Karpas-422 (cell line): Measurements from ENCODE around the gene LAMA3. TPM values are rescaled to one million over a fixed set of nuclear protein-coding genes. Genes with fewer than 3 reads are reported as not detected.

Experiments used
- DNase-seq: peaks from one replicate; pipeline ENCODE4 v3.0.0-alpha.2; 2015
- H2AFZ ChIP-seq: fragments of 200-600 bp; sonication (generic); 2 replicates; pipeline ENCODE4 v1.6.1; 2014; ENCODE audit warnings: antibody characterized with exemption, low read length, mixed read lengths
- H3K27ac ChIP-seq: fragments of 200-600 bp; sonication (generic); 2 replicates; pipeline ENCODE4 v1.5.1; 2014; ENCODE audit warnings: mild to moderate bottlenecking, low read length, moderate library complexity
- H3K27me3 ChIP-seq: fragments of 200-600 bp; sonication (generic); 2 replicates; pipeline ENCODE4 v1.6.1; 2014; ENCODE audit warnings: low read length, mixed read lengths
- H3K36me3 ChIP-seq: fragments of 200-600 bp; sonication (generic); 2 replicates; pipeline ENCODE4 v1.6.1; 2014; ENCODE audit warnings: low read length, mixed read lengths; ENCODE audit not compliant: insufficient read depth
- H3K4me1 ChIP-seq: fragments of 200-600 bp; sonication (generic); 2 replicates; pipeline ENCODE4 v1.6.1; 2014; ENCODE audit warnings: mild to moderate bottlenecking, low read length, mixed read lengths
- H3K4me2 ChIP-seq: fragments of 200-600 bp; sonication (generic); 2 replicates; pipeline ENCODE4 v1.6.1; 2014; ENCODE audit warnings: low read length, low read depth, mild to moderate bottlenecking; ENCODE audit not compliant: poor library complexity, severe bottlenecking
- H3K4me3 ChIP-seq: fragments of 200-600 bp; sonication (generic); 2 replicates; pipeline ENCODE4 v1.5.1; 2014; ENCODE audit warnings: mild to moderate bottlenecking, antibody characterized with exemption, low read length, mixed read lengths
- H3K79me2 ChIP-seq: fragments of 200-600 bp; sonication (generic); 2 replicates; pipeline ENCODE4 v1.6.1; 2014; ENCODE audit warnings: mild to moderate bottlenecking, low read length, mixed read lengths
- H3K9ac ChIP-seq: fragments of 200-600 bp; sonication (generic); 2 replicates; pipeline ENCODE4 v1.6.0; 2014; ENCODE audit warnings: low read length
- H3K9me2 ChIP-seq: fragments of 200-600 bp; sonication (generic), shearing (Covaris generic); replicated peaks from 2 replicates; pipeline ENCODE4 v1.6.0; 2014; ENCODE audit warnings: mild to moderate bottlenecking, low read length, moderate library complexity; ENCODE audit not compliant: insufficient read depth
- H3K9me3 ChIP-seq: fragments of 300-700, 200-600 bp; sonication (generic); 2 replicates; pipeline ENCODE4 v1.6.1; 2014; ENCODE audit warnings: low read length, mixed read lengths
- H4K20me1 ChIP-seq: fragments of 200-600 bp; sonication (generic); 2 replicates; pipeline ENCODE4 v1.6.1; 2014; ENCODE audit warnings: mild to moderate bottlenecking, antibody characterized with exemption, low read length, low read depth; ENCODE audit not compliant: insufficient read depth
- total RNA-seq: library from RNA; depleted of rRNA; stranded (reverse); fragments of >200 nt; shearing (Covaris generic); gene quantifications from 2 replicates; pipeline ENCODE4 v1.2.3, GENCODE V29; 2014; ENCODE audit warnings: low replicate concordance

The LAMA3 gene
- total RNA-seq, 1 experiment from 2014 or later, result not detected

DNA sequence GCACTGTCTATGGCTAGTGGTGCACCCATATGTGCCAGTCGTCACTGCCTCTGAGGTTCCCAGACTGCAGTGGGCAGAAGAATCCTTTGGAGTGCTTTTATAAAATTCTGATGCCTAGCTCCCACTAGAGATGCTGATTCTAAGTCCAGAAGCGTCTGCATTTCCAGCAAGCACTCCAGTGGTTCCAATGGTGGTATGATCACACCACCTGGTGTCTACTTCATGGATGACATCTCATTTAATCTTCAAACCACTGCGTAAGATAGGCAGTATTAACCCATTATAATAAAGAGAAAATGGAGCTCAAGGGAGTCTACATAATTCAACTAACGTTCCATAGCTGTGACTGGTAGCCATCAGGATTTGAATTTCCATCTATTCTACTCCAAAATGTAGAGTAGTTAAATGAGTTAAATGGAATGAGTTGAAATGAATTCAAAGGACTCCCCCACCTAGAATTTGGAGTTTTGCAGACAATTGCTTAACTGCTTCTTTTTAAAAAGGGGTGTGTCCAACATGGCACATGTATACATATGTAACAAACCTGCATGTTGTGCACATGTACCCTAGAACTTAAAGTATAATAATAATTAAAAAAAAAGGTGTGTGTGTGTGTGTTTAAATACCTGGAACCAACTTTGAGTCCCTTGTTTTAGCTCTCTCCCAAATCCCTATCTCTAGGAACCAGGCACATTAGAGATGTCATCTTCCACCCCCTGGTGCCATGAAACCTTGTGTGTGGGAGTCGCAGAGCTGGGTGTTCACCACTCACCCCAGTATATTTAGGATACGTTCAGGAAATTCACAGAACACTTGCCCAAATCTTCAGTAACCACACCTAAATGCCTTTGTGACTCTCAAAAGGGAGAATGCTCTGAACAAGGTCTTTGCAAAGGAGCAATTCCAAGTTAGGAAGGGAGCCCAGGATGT lies 14.1 kb downstream of the LAMA3 start:
- H3K4me2 ChIP-seq, result no peak overlapping the region
- DNase-seq, result peak; percentile 74

DNA sequence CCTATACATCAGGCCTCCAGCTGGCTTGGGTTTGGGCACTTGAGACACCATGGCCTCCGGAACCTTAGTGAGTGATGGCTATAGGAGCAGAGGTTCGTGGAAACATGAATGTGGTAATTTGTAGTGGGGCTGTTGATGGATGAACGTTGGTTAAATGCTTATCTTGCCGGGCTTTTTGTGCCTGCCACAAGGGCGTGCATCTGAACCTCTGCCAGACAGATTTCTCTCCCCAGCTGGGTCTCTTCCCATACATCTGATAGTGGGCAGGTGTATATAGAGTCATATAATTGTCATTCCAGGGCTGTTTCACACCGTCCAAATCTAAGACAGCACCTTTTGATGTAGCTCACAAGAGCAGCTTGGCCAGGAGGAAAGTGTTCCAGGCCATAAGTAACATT lies 14.7 kb downstream of the LAMA3 start:
- H3K4me3 ChIP-seq, result no peak overlapping the region
- H3K27me3 ChIP-seq, result no peaks in the 10 kb centered on the region
- DNase-seq, result no peak
- H3K9ac ChIP-seq, result no peak overlapping the region
- no peak overlapping the region for H3K27ac ChIP-seq
- no peaks in the 10 kb centered on the region for H3K36me3 ChIP-seq
- no peaks in the 10 kb centered on the region for H3K79me2 ChIP-seq
- no peaks in the 10 kb centered on the region for H4K20me1 ChIP-seq
- no peaks in the 10 kb centered on the region for H3K9me2 ChIP-seq
- H3K4me2 ChIP-seq, result no peak overlapping the region
- no peaks in the 10 kb centered on the region for H3K4me1 ChIP-seq
- no peak overlapping the region for H2AFZ ChIP-seq
- H3K9me3 ChIP-seq, result peaks cover 3% of the 10 kb centered on the region; the same call in 1 of the 2 replicates

More for the DNA sequence above, 14.1 kb downstream of the LAMA3 start:
- H4K20me1 ChIP-seq, result no peaks in the 10 kb centered on the region
- no peaks in the 10 kb centered on the region for H3K4me1 ChIP-seq
- no peak overlapping the region for H2AFZ ChIP-seq
- H3K9me2 ChIP-seq, result no peaks in the 10 kb centered on the region
- no peaks in the 10 kb centered on the region for H3K36me3 ChIP-seq
- no peaks in the 10 kb centered on the region for H3K27me3 ChIP-seq
- H3K4me3 ChIP-seq, result no peak overlapping the region
- peaks cover 3% of the 10 kb centered on the region; the same call in 1 of the 2 replicates for H3K9me3 ChIP-seq
- no peaks in the 10 kb centered on the region for H3K79me2 ChIP-seq
- no peak overlapping the region for H3K9ac ChIP-seq
- H3K27ac ChIP-seq, result no peak overlapping the region

- Histone ChIP-seq H3K9me2 (no peaks in the 10 kb centered on the region), H3K4me3 (no peak overlapping the region), H3K36me3 (no peaks in the 10 kb centered on the region), H3K4me1 (no peaks in the 10 kb centered on the region), H3K9ac (no peak overlapping the region), H3K27me3 (no peaks in the 10 kb centered on the region), H3K4me2 (no peak overlapping the region), H3K27ac (no peak overlapping the region), H2AFZ (no peak overlapping the region), H3K79me2 (no peaks in the 10 kb centered on the region), H3K9me3 (peaks cover 3% of the 10 kb centered on the region; the same call in 1 of the 2 replicates), H4K20me1 (no peaks in the 10 kb centered on the region)
- DNase-seq, result no peak
Observed at GRCh38 chr18:23704806-23705205, 15.6 kb downstream of the LAMA3 start.

- Histone ChIP-seq H4K20me1 (no peaks in the 10 kb centered on the region), H3K36me3 (no peaks in the 10 kb centered on the region), H3K27ac (no peak overlapping the region), H3K9me3 (peaks cover 3% of the 10 kb centered on the region; the same call in 1 of the 2 replicates), H3K4me3 (no peak overlapping the region), H3K9me2 (no peaks in the 10 kb centered on the region), H3K9ac (no peak overlapping the region), H3K4me1 (no peaks in the 10 kb centered on the region), H3K4me2 (no peak overlapping the region), H3K27me3 (no peaks in the 10 kb centered on the region), H3K79me2 (no peaks in the 10 kb centered on the region), H2AFZ (no peak overlapping the region)
- no peak for DNase-seq
Observed at GRCh38 chr18:23706971-23707640, 17.9 kb downstream of the LAMA3 start.

GRCh38 chr18:23710068-23710527 lies 20.8 kb downstream of the LAMA3 start:
- Histone ChIP-seq H3K9me3 (peaks cover 3% of the 10 kb centered on the region; the same call in 1 of the 2 replicates), H3K9ac (no peak overlapping the region), H3K27ac (no peak overlapping the region), H3K9me2 (no peaks in the 10 kb centered on the region), H4K20me1 (no peaks in the 10 kb centered on the region), H3K79me2 (no peaks in the 10 kb centered on the region), H3K4me1 (no peaks in the 10 kb centered on the region), H3K4me2 (no peak overlapping the region), H3K36me3 (no peaks in the 10 kb centered on the region), H3K27me3 (no peaks in the 10 kb centered on the region), H3K4me3 (no peak overlapping the region), H2AFZ (no peak overlapping the region)
- DNase-seq, result no peak

DNA sequence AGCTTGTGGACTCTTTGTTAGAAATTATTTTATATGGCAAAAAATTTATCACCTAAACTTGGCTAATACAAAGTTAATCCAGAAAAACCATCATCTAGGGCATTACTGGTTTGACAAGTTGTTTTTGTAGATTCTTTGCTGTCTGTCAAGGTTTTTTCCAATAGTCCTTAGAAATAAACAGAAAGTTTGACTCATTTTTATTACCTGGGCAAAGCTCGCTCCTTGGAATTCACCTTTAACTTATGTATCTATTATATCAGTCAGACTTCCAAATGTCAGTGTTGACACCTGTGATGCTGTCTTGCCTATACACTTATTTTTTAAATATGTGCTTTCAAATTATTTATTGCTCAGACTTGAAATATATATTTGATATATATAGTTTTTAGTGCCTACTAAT lies 21.7 kb downstream of the LAMA3 start:
- Histone ChIP-seq H3K79me2 (no peaks in the 10 kb centered on the region), H3K36me3 (no peaks in the 10 kb centered on the region), H3K4me3 (no peak overlapping the region), H3K9me2 (no peaks in the 10 kb centered on the region), H3K9ac (no peak overlapping the region), H3K27me3 (no peaks in the 10 kb centered on the region), H3K9me3 (peaks cover 3% of the 10 kb centered on the region; the same call in 1 of the 2 replicates), H3K4me1 (no peaks in the 10 kb centered on the region), H2AFZ (no peak overlapping the region), H3K4me2 (no peak overlapping the region), H3K27ac (no peak overlapping the region), H4K20me1 (no peaks in the 10 kb centered on the region)
- no peak for DNase-seq

DNA sequence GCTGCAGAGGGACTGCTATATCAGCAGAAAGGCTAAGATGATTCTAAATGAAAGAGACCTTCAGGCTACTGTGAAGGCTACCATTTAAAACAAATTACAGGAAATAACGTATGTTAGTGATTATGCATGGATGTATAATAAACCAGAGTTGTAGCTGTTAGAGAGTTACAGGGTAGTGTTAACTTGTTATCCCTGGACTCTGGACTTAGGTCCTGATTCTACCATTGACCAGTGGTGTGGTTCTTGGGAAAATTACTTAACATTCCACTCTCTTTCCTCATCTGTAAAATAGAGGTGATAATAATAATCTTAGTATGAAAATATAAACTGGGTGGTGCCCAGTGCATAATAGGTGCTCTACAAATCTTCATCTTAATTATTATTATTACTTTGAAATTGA lies 22.2 kb downstream of the LAMA3 start:
- Histone ChIP-seq H3K4me2 (no peak overlapping the region), H4K20me1 (no peaks in the 10 kb centered on the region), H3K36me3 (no peaks in the 10 kb centered on the region), H3K9me3 (peaks cover 3% of the 10 kb centered on the region; the same call in 1 of the 2 replicates), H3K79me2 (no peaks in the 10 kb centered on the region), H3K27ac (no peak overlapping the region), H3K4me3 (no peak overlapping the region), H3K9me2 (no peaks in the 10 kb centered on the region), H3K9ac (no peak overlapping the region), H3K4me1 (no peaks in the 10 kb centered on the region), H3K27me3 (no peaks in the 10 kb centered on the region), H2AFZ (no peak overlapping the region)
- no peak for DNase-seq

- Histone ChIP-seq H3K4me1 (no peaks in the 10 kb centered on the region), H3K4me3 (no peak overlapping the region)
- DNase-seq, result no peak
Observed at GRCh38 chr18:23712445-23712844, 23.2 kb downstream of the LAMA3 start.

More at GRCh38 chr18:23712445-23712844, 23.2 kb downstream of the LAMA3 start:
- H3K79me2 ChIP-seq, result no peaks in the 10 kb centered on the region
- H3K9ac ChIP-seq, result no peak overlapping the region
- no peaks in the 10 kb centered on the region for H3K36me3 ChIP-seq
- H3K27ac ChIP-seq, result no peak overlapping the region
- no peaks in the 10 kb centered on the region for H4K20me1 ChIP-seq
- no peak overlapping the region for H2AFZ ChIP-seq
- H3K9me2 ChIP-seq, result no peaks in the 10 kb centered on the region
- H3K27me3 ChIP-seq, result no peaks in the 10 kb centered on the region
- H3K9me3 ChIP-seq, result no peaks in the 10 kb centered on the region
- no peak overlapping the region for H3K4me2 ChIP-seq
